Activated naive CD8-positive, alpha-beta T cell treated with anti-CD3 and anti-CD28 coated beads, Interleukin-2, amount 10 ng/mL, durations not matched to agents 7 days and 5 days (primary cell): Measurements from ENCODE around the gene UBE2G1. TPM values are rescaled to one million over a fixed set of nuclear protein-coding genes. Genes with fewer than 3 reads are reported as not detected.

Experiments
- ATAC-seq: fragments of 150-1000 bp; cut with Tn5 transposase; one replicate; pipeline ENCODE4 v1.10.0; 2021; ENCODE audit warnings: low read depth, moderate library complexity
- POLR2A ChIA-PET: fragments of 350-600 bp; sonication (Branson Sonifier 250); formaldehyde crosslinking; loops from one replicate; lab custom pipeline; 2021; ENCODE audit warnings: antibody characterized with exemption; lab: Charles Lee
- DNase-seq: peaks from one replicate; pipeline ENCODE4 v3.0.0; 2021
- H3K27ac Mint-ChIP-seq: one replicate; pipeline ENCODE4 v1.8.0; 2022; ENCODE audit warnings: mild to moderate bottlenecking, mixed read lengths
- H3K27me3 Mint-ChIP-seq: one replicate; pipeline ENCODE4 v1.8.0; 2022; ENCODE audit warnings: mild to moderate bottlenecking, moderate library complexity, mixed read lengths
- H3K36me3 Mint-ChIP-seq: one replicate; pipeline ENCODE4 v1.8.0; 2021; ENCODE audit warnings: mild to moderate bottlenecking, mixed read lengths
- H3K4me1 Mint-ChIP-seq: one replicate; pipeline ENCODE4 v1.8.0; 2021; ENCODE audit warnings: mixed read lengths
- H3K4me3 Mint-ChIP-seq: one replicate; pipeline ENCODE4 v1.8.0; 2022; ENCODE audit warnings: mild to moderate bottlenecking, moderate library complexity, mixed read lengths
- H3K9me3 Mint-ChIP-seq: one replicate; pipeline ENCODE4 v1.8.0; 2021; ENCODE audit warnings: mixed read lengths
- total RNA-seq, 2 experiments: library from RNA; stranded (reverse); gene quantifications; one replicate each; pipeline ENCODE4 v1.2.3, GENCODE V29; 2021

UBE2G1 gene
- total RNA-seq, 2 experiments from 2014 or later: 65.6 to 69.4 TPM

- Mint-ChIP-seq H3K4me1 (peaks cover 16% of the 10 kb centered on the region), H3K36me3 (peaks cover 2% of the 10 kb centered on the region), H3K4me3 (no peak overlapping the region), H3K27me3 (no peaks in the 10 kb centered on the region), H3K9me3 (no peaks in the 10 kb centered on the region), H3K27ac (no peak overlapping the region)
- POLR2A ChIA-PET: no interaction called here
- DNase-seq (no peak), ATAC-seq (no peak)
Measured at GRCh38 chr17:4318596-4318995, 47.9 kb downstream of the UBE2G1 start.

- no peaks in the 10 kb centered on the region for H3K9me3 Mint-ChIP-seq
- H3K4me1 Mint-ChIP-seq: peaks cover 18% of the 10 kb centered on the region
- POLR2A ChIA-PET: interaction anchor here (1.1 kb wide), 1 partner anchor 48 kb away, joined by 3 read pairs; the partner anchor contains the start of gene UBE2G1
- no peak overlapping the region for H3K27ac Mint-ChIP-seq
- H3K4me3 Mint-ChIP-seq: no peak overlapping the region
- DNase-seq (no peak), ATAC-seq (no peak)
- no peaks in the 10 kb centered on the region for H3K27me3 Mint-ChIP-seq
- peaks cover 2% of the 10 kb centered on the region for H3K36me3 Mint-ChIP-seq
Measured at GRCh38 chr17:4318186-4318585, 48.3 kb downstream of the UBE2G1 start.

- ATAC-seq: no peak
- POLR2A ChIA-PET: interaction anchor here (0.8 to 1.1 kb wide), 2 partner anchors 8 to 48 kb away, joined by 3 read pairs; partner anchors contain the start of gene UBE2G1
- Mint-ChIP-seq H3K4me1 (peaks cover 19% of the 10 kb centered on the region), H3K36me3 (peaks cover 2% of the 10 kb centered on the region), H3K27me3 (no peaks in the 10 kb centered on the region), H3K27ac (no peak overlapping the region), H3K4me3 (no peak overlapping the region), H3K9me3 (no peaks in the 10 kb centered on the region)
- no peak for DNase-seq
Measured at GRCh38 chr17:4317610-4318009, 48.9 kb downstream of the UBE2G1 start.

GRCh38 chr17:4316648-4317047 lies 49.8 kb downstream of the UBE2G1 start:
- H3K4me1 Mint-ChIP-seq: peaks cover 20% of the 10 kb centered on the region
- H3K27ac Mint-ChIP-seq: no peak overlapping the region
- H3K9me3 Mint-ChIP-seq: no peaks in the 10 kb centered on the region
- POLR2A ChIA-PET: interaction anchor here (0.5 kb wide), 1 partner anchor 26 kb away, joined by 6 read pairs; no protein-coding TSS in a partner anchor
- no peak for ATAC-seq
- H3K36me3 Mint-ChIP-seq: peaks cover 2% of the 10 kb centered on the region
- no peaks in the 10 kb centered on the region for H3K27me3 Mint-ChIP-seq
- DNase-seq: no peak
- H3K4me3 Mint-ChIP-seq: no peak overlapping the region

- ATAC-seq (no peak), DNase-seq (no peak)
- H3K27ac Mint-ChIP-seq: no peak overlapping the region
- H3K4me3 Mint-ChIP-seq: no peak overlapping the region
- POLR2A ChIA-PET: no interaction called here
- H3K27me3 Mint-ChIP-seq: no peaks in the 10 kb centered on the region
- peaks cover 24% of the 10 kb centered on the region for H3K4me1 Mint-ChIP-seq
- no peaks in the 10 kb centered on the region for H3K9me3 Mint-ChIP-seq
- H3K36me3 Mint-ChIP-seq: peaks cover 3% of the 10 kb centered on the region
Measured at GRCh38 chr17:4314618-4315017, 51.9 kb downstream of the UBE2G1 start.

- H3K4me1 Mint-ChIP-seq: peaks cover 23% of the 10 kb centered on the region
- POLR2A ChIA-PET: no interaction called here
- no peak overlapping the region for H3K4me3 Mint-ChIP-seq
- DNase-seq (no peak), ATAC-seq (no peak)
- H3K9me3 Mint-ChIP-seq: no peaks in the 10 kb centered on the region
- peaks cover 3% of the 10 kb centered on the region for H3K36me3 Mint-ChIP-seq
- H3K27me3 Mint-ChIP-seq: no peaks in the 10 kb centered on the region
- H3K27ac Mint-ChIP-seq: no peak overlapping the region
Measured at GRCh38 chr17:4314179-4314578, 52.3 kb downstream of the UBE2G1 start.

- Mint-ChIP-seq H3K36me3 (peaks cover 3% of the 10 kb centered on the region), H3K4me3 (no peak overlapping the region), H3K27ac (no peak overlapping the region), H3K9me3 (no peaks in the 10 kb centered on the region), H3K4me1 (peaks cover 25% of the 10 kb centered on the region), H3K27me3 (no peaks in the 10 kb centered on the region)
- ATAC-seq (no peak), DNase-seq (no peak)
- POLR2A ChIA-PET: no interaction called here
Measured at GRCh38 chr17:4313221-4314114, 53.0 kb downstream of the UBE2G1 start.

- H3K36me3 Mint-ChIP-seq: peaks cover 3% of the 10 kb centered on the region
- peaks cover 28% of the 10 kb centered on the region for H3K4me1 Mint-ChIP-seq
- H3K27ac Mint-ChIP-seq: no peak overlapping the region
- DNase-seq (no peak), ATAC-seq (no peak)
- H3K4me3 Mint-ChIP-seq: no peak overlapping the region
- POLR2A ChIA-PET: no interaction called here
- no peaks in the 10 kb centered on the region for H3K27me3 Mint-ChIP-seq
- no peaks in the 10 kb centered on the region for H3K9me3 Mint-ChIP-seq
Measured at GRCh38 chr17:4310354-4311060, 56.0 kb downstream of the UBE2G1 start.

- H3K36me3 Mint-ChIP-seq: peaks cover 3% of the 10 kb centered on the region
- POLR2A ChIA-PET: interaction anchor here (1.0 kb wide), 1 partner anchor 8 kb away, joined by 3 read pairs; no protein-coding TSS in a partner anchor
- ATAC-seq (no peak), DNase-seq (no peak)
- H3K27me3 Mint-ChIP-seq: no peaks in the 10 kb centered on the region
- H3K4me1 Mint-ChIP-seq: peaks cover 26% of the 10 kb centered on the region
- H3K4me3 Mint-ChIP-seq: no peak overlapping the region
- H3K9me3 Mint-ChIP-seq: no peaks in the 10 kb centered on the region
- H3K27ac Mint-ChIP-seq: no peak overlapping the region
Measured at GRCh38 chr17:4309897-4310296, 56.6 kb downstream of the UBE2G1 start.

- Mint-ChIP-seq H3K9me3 (no peaks in the 10 kb centered on the region), H3K27ac (no peak overlapping the region), H3K4me1 (peaks cover 14% of the 10 kb centered on the region), H3K4me3 (no peak overlapping the region), H3K27me3 (no peaks in the 10 kb centered on the region), H3K36me3 (peaks cover 2% of the 10 kb centered on the region)
- POLR2A ChIA-PET: interaction anchor here (0.6 kb wide), 1 partner anchor 77 kb away, joined by 3 read pairs; no protein-coding TSS in a partner anchor
- ATAC-seq: no peak
- DNase-seq: no peak
Measured at GRCh38 chr17:4307179-4307930, 59.1 kb downstream of the UBE2G1 start.

GRCh38 chr17:4305224-4305623 lies 61.3 kb downstream of the UBE2G1 start:
- H3K27me3 Mint-ChIP-seq: no peaks in the 10 kb centered on the region
- H3K9me3 Mint-ChIP-seq: no peaks in the 10 kb centered on the region
- no peak overlapping the region for H3K4me3 Mint-ChIP-seq
- DNase-seq: no peak
- no peak for ATAC-seq
- POLR2A ChIA-PET: no interaction called here
- no peak overlapping the region for H3K27ac Mint-ChIP-seq
- H3K36me3 Mint-ChIP-seq: peaks cover 5% of the 10 kb centered on the region
- H3K4me1 Mint-ChIP-seq: peaks cover 14% of the 10 kb centered on the region

- peak; percentile 83 for ATAC-seq
Measured at GRCh38 chr17:4304417-4305027, 62.0 kb downstream of the UBE2G1 start.

More at GRCh38 chr17:4304417-4305027, 62.0 kb downstream of the UBE2G1 start:
- Mint-ChIP-seq H3K27ac (no peak overlapping the region), H3K4me3 (no peak overlapping the region), H3K27me3 (no peaks in the 10 kb centered on the region), H3K36me3 (peaks cover 3% of the 10 kb centered on the region), H3K9me3 (no peaks in the 10 kb centered on the region), H3K4me1 (peaks cover 10% of the 10 kb centered on the region)
- POLR2A ChIA-PET: no interaction called here
- DNase-seq: no peak
